DMS153 treated with DMSO at 0.1 percent for 48 hours (cell line): Measurements from ENCODE around the gene APOA1.
"Not testable (repeated sequence)": the region's sequence is repeated elsewhere in the genome, so short reads cannot be mapped to it uniquely, and the experiment has no call there.

ENCODE experiments used
- DNase-seq: peaks from one replicate; lab custom pipeline; 2025; ENCODE audit not compliant: unreplicated experiment; lab: John Stamatoyannopoulos, UW

Gene APOA1

DNA sequence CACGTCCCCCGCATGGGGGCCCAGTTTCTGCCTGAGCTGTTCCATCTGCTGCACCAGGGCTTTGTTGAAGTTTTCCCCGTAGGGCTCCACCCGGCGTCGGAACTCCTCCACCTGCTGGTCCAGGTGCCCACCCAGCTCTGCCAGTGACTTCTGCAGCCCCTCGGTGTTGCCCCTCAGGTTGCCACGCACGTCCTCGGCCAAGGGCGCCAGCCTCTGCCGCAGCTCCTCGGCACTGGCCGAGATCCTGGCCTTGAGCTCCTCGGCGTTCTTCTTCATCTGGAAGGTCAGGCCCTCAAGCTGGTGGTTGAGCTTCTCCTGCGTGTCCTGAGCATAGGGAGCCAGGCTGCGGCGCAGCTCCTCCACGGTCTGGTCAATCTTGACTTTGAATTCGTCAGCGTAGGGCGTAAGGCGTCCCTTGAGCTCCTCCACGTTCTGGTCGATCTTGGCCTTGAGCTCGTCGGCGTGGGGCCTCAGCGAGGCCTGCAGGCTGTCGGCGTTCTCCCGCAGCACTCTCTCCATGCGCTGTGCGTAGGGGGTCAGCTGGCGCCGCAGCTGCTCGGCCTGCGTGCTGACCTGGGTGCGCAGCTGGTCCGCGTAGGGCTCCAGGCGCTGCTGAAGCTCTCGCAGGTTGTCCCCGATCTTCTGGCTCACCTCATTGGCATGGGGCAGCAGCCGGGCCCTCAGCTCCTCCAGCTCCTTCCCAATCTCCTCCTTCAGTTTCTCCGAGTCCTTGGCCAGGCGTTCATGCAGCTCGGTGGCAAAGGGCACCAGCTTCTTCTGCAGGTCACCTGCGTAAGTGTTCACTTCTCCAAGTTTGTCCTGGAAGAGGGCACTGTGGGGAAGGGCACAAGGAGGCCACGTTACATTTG is 16.1 kb downstream of the APOA1 start:
- no peak for DNase-seq

DNA sequence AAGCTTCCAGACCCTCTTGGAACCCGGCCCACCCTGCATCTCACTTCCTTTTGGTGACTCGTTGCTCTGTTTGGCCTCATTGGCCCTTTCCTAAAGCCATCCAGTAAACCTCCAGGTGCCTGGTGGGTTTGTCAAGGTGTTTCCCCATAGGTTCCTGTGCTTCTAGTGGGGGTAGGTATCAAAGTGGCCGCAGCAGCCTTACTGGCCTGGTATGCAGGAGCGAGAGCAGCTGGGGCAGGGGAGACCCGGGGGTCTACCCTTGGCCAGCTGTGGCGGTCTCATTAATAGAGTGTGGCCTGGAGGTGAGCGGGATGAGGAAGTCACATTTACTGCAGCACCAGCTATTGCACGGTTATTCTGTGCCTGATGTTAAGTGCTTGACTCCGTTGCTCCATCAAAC is 18.4 kb downstream of the APOA1 start:
- no peak for DNase-seq

DNA sequence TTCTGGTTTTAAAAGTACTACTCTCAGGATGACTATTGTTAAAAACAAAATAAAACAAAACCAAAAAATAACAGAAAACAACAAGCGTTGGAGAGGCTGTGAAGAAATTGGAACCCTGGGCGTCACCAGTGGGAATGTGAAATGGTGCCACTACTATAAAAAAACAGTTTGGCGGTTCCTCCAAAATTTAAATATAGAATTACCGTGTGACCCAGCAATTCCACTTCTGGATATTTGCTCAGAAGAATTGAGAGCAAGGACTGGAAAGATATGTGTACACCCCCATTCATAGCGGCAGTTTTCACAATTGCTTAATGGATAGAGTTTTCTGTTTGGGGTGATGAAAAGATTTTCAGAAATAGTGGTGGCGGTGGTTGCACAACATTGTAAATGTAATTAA is 22.9 kb downstream of the APOA1 start:
- no peak for DNase-seq

DNA sequence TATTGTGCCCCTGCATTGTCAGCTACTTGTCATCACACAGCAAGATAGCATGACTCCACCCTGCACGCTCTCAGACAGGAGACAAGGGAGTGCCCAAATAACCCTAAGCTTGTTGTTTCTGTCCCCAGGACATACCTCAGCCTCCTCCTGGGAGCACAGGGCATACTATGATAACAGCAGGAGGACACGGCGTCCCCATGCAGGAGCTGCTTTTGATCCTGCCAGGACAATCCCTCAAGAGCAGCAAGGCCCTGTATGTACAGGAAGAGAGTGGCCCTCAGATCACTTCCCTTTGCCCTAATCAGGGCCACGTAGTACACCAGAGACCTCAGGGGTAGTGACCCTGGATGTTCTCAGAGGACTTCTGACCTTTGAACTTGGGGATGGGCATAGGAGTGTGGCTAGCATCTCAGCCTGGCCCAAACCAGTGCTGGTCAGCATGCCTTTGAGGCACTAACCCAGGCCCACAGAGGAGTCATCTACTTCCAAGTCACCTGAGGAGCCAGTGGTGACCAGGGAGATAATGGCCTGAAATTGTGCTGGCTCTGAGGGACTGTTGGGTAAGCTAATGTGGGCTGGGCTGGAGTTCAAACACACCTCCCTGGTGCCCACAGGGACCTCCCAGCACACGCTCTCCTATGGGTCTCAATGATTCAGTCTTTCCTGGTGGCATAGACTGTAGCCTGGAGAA is 23.5 kb downstream of the APOA1 start:
- DNase-seq: no peak

DNA sequence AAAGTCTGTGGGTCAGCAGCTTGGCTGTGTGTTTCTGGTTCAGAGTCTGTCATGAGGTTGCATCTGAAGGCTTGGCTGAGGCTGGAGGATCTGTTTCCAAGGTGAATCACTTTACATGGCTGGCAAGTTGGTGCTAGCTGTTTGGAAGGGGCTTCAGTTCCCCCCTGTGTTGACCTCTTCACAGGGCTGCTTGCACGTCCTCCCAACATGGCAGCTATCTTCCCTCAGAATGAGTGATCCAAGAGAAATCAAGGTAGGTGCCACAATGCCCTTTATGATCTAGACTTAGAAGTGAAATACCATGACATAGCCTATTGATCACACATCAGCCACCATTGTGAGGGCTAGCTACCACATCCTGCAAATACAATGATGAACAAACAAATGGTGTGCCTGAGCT is 24.3 kb downstream of the APOA1 start:
- DNase-seq: no peak

DNA sequence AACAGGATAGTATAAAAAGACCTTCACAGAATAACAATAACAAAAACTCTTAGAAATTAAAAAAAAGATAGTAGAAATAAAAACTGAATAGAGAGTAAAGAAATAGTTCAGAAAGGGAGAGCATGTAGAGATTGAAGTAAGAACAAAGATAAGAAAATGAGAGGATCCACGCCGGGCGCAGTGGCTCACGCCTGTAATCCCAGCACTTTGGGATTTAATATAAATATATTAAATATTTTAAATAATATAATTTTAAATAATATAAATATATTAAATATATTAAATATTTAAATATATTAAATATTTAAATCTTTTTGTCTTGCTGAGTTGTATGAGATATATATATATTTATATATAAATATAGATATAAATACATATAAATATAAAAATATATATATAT is 25.3 kb downstream of the APOA1 start:
- DNase-seq: no peak

DNA sequence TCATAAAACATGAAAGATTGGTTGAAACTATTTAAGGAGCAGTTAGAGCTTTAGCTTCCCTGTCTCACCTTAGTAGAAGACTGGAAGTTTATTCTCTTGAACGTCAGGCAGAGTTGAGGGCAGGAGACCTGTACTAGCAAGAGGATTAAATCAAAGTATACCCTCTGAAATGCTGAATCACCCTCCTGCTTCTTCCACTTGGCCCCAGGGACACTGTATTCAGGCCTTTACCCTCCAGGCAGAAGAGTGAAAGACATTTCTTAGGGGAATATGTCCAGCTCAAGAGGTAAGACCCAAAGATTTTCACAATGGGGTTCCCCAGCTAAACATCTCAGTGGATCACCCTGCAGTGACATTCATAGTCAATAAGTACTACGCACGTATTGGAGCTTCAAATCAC is 26.2 kb downstream of the APOA1 start:
- no peak for DNase-seq

DNA sequence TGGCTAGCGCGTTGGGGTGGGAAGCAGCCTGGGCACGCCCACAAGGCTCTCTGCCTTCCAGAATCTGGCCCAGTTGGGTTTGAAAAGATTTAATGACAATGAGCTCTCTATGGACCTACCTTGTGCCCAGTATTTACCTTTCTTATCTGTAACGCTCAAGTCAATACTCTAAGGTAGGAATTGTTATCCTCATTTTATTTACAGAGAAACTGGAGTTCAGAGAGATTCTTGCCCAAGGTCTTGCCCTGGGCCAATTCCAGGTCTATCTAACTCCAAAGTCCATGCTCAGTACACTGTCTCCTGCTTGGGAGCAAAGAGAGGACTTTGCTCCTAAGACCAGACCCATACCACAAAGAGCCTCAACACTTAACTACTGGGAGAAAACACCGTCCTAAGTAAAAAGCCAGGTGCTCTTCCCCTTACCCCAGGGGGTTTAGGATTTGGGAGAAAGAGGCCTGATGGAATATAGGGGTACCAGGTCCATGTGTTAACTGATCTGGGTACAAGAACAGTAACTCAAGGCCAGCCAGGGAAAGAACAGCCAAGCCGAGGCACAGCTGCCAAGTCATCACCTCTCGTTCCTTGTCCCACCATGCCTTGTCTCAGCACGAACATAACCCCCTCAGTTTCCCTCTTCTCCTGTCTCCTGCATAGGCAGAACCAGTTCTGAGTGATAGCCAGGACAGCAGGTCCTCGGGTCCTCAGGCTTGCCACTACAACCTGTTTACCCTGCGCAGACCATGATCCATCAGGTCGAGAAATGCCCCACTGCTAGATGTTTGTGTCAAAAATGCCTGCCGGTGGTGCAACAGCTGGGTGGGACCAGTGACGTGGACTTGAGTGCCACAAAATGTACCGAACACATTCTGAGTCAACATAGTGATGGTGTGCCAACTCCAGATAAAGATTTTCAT is 28.9 kb downstream of the APOA1 start:
- DNase-seq: no peak

DNA sequence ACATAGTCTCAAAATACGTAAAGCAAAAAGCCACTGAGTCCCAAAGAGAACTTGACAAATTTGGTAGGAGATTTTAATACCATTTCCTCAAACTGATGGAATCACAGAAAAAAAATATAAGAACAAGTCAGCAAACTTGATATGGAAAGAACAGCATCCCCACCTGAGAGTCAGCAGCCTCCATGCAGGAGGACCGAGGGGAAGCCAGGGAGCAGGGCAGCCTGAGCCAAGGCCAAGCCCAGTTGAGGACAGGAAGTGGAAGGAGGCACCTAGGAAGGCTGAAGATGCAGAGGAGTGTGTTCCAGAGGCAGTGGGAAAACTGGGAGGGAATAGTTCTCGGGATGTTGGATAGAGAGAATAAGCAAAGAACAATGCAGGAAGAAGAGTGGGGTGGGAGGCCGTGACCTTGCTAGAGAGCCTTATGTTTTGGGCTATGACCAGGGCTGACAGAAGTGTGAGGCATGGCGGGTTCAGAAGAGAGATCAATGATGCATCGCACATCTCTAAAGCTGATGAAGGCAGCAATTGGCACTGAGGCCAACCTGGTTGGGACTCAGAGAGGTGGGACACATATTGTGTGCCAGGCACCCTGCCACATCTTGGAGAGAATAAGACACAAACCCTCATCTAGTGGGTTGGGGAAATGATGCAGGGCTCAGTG is 29.7 kb downstream of the APOA1 start:
- DNase-seq: no peak

DNA sequence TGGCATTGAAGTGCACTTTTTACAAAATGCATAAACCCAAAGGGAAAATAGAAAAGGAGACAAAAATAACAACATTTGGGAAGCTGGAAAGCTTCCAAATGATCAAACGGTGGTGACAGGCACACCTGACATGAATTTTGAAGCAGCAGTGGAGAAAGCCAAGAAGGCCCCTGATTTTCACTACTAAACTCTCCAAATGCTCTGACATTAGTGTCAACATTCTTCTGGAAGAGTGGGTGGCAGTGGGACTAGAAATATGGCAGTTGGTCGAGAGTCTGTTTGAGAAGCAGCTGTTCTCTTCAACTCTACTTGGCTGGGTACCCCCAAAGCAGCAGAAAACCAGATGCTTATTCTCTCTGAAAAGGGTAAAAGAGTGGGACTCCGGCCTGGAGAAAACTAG is 33.4 kb downstream of the APOA1 start:
- DNase-seq: no peak

DNA sequence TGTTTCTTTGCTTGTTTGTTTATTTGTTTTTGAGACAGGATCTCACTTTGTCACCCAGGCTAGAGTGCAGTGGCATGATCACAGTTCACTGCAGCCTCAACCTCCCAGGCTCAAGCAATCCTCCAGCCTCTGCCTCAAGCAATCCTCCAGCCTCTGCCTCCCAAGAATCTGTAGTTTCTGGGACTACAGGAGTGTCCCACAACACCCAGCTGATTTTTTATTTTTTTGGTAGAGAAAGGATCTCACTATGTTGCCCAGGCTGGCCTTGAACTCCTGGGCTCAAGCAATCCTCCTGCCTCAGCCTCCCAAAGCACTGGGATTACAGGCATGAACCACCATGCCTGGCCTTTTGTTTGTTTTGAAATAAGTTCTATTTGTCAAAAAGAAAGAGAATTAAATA is 35.8 kb downstream of the APOA1 start:
- not testable (repeated sequence) for DNase-seq

DNA sequence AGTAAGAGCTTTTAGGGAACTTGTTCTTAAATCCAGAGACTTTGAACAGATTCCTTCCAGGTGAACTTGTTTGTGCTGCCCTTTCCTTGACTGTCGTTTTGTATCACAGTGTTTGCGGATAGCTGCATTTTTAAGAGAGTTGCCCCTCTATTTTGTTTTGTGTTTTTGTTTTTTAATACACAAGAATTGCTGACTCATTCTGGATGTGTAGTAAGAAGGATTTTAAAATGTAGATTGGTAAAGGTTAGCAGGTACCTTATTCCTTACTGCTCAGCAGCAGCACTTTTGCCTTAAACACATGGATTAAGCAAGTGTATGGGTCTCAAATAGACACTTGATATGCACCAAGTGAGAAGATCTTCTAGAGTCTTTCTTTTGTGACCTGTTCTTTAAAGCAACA is 36.8 kb downstream of the APOA1 start:
- no peak for DNase-seq

DNA sequence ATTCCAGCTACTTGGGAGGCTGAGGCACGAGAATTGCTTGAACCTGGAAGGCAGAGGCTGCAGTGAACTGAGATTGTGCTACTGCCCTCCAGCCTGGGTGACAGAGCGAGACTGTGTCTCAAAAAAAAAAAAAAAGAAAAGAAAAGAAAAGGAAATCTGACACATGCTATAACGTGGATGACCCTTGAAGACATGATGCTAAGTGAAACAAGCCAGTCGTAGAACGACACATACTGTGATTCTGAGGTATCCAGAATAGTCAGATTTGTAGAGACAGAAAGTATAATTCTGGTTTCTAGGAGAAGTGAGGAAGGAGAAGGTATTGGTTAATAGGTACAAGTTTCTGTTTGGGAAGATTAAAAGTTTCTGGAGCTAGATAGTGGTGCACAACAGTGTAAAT is 39.1 kb downstream of the APOA1 start:
- DNase-seq: no peak

DNA sequence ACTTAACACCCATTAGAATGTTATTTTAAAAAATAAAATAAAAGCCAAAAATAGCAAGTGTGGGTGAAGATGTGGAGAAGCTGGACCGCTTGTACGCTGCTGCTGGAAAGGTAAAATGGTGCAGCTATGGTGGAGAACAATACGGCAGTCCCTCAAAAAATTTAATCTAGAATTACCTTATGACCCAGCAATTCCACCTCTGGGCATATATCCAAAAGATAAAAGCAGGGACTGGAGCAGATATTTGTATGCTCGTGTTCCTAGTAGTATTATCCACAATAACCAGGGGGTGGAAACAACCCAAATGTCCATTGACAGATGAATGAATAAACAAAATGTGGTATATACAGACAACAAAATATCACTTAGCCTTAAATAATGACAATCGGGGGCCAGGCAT is 39.6 kb downstream of the APOA1 start:
- DNase-seq: no peak

DNA sequence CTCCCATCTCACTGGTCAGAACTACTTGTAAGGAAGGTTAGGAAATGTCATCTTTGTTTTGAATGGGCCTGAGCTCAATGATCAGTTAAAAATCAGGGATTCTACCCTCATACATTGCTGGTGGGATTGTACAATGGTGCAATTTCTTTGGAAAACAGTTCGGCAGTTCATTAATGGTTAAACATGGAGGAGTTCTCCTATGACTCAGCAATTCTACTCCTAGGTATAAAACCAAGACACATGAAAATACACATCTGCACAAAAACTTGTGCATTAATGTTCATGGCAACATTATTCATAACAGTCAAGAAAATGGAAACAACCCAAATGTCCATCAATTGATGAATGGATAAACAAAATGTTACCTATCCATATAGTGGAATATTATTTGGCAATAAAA is 40.9 kb downstream of the APOA1 start:
- no peak for DNase-seq

DNA sequence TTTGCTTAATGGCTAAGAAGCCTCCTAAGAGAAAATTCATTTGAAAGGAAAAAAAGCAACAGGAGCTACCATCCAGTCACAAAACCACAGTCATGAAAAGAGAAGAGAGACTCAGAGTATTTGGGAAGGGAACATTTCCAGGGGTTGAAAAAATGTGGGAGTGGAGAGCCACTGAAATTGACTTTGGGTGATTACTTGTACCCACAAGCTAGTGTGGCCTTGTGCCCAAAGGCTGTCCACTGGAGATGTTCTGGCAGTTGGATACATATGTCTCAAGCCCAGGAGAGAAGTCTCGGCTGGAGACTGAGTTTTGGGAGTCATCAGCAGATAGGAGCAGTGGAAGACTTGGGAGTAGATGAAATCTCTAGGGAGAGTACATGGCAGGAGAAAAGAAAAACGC is 42.6 kb downstream of the APOA1 start:
- no peak for DNase-seq

DNA sequence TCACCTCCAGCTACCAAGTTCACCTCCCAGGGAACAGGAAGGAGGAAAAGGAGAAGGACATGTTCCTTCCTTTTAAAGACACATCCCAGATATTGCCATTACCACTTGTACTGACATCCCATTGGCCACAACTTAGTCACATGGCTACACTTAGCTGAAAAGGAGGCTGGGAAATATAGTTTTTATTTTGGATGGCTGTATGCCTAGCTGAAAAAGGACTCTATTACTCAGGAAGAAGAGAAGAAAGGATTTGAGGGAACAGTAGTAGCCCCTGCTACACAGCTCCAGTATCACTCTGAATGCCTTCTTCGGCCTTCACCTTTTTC is 43.7 kb downstream of the APOA1 start:
- DNase-seq: no peak

DNA sequence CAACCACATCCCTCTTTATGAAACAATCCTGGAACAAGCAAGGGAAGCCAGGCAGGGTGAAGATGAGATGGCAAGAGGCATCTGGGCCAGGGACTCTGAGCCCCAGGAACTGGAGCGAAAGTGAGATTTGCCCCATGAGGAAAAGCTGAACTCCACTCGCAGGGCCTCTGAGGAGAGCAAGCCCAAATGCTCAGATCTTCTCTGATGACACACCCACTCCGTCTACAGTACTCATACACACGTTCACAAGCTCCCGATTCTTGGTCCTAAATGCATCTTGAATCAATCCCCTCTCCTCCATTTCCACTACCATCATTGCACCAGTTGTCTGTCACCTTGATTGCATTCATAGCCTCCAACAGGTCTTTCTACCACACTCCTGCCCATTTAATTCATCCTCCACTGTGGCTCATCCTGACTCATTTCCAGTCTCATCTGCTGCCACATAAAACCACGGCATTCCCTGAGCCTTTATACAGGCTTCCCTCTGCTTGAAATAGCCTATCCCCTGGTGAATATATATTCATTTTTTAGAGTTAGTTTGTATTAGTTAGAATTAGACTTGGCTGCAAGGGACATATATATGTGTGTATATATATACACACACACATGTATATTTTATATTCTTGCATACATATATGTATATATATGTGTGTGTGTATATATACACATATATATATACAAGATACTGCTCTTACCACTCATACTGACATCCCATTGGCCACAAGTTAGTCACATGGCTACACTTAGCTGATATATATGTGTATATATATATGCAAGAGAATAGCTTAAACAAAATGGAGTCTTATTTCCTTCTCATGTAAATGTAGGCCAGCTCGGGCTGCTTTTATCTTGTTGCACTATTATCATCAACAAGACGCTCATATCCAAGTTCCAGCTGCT is 44.3 kb downstream of the APOA1 start:
- DNase-seq: no peak

DNA sequence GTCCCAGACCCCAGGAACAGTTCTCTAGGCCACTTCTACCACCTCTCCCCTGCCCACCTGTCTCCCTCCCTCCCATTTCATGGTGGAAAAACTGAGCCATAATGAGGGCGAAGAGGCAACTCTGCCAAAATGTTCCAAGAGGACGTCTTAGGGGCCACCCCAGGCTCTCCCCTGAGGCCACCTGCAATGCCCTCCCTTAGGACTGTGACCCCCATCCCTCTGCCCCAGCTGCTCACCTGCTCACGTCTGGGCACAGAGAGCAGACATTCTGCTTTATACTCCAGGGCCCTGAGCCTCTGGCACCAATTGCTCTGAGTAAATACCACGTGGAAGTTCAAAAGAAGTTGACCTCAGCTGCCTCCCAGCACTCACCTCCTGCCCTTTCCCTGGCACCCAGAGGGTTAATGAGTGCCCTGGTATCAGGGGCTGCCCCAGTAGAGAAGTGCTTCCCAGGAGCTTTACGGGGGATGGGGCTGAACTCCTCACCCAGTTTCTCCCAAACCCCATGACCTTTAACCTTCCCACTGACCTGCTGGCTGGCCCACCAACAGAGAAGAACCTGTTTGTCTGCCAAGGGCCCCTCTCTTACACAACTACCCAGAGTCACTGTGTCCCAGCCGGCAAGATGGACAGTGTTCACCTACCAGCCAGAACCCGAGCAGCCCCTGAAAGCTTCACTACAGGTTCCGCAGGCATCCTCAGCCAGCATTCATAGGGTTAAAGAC is 45.1 kb downstream of the APOA1 start:
- no peak for DNase-seq

DNA sequence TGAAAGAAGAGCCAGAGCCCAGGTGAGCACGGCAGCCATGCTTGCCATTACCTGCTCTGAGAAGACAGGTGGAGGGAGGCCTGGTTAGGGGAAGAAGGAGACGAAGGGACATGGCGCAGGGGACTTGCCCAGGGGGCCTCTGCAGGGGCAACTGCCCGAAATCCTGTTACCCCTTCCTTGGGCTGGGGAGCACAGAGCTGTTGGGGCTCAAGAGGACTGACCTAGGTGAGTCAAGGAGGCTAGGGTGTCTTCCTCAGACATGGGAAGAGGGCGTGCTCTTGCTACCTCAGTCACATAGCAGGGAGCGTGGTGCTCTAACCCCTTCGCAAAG is 45.6 kb downstream of the APOA1 start, which contains the start of gene APOA5:
TSS of gene APOA5 (minus strand) at position 67 of the 331 bp plus-strand sequence. CDS start at position 48, 19 bp downstream.
- DNase-seq: no peak
